DMS53 treated with DMSO at 0.1 percent for 48 hours (cell line): ENCODE data around the gene RADIL.
A peak's percentile ranks its signal among the peaks of the same experiment; 100 is the strongest.
"Not testable (repeated sequence)": the region's sequence is repeated elsewhere in the genome, so short reads cannot be mapped to it uniquely, and the experiment has no call there.

Experiments
- DNase-seq: peaks from one replicate; lab custom pipeline; 2025; ENCODE audit not compliant: unreplicated experiment; lab: John Stamatoyannopoulos, UW

Gene RADIL

DNA sequence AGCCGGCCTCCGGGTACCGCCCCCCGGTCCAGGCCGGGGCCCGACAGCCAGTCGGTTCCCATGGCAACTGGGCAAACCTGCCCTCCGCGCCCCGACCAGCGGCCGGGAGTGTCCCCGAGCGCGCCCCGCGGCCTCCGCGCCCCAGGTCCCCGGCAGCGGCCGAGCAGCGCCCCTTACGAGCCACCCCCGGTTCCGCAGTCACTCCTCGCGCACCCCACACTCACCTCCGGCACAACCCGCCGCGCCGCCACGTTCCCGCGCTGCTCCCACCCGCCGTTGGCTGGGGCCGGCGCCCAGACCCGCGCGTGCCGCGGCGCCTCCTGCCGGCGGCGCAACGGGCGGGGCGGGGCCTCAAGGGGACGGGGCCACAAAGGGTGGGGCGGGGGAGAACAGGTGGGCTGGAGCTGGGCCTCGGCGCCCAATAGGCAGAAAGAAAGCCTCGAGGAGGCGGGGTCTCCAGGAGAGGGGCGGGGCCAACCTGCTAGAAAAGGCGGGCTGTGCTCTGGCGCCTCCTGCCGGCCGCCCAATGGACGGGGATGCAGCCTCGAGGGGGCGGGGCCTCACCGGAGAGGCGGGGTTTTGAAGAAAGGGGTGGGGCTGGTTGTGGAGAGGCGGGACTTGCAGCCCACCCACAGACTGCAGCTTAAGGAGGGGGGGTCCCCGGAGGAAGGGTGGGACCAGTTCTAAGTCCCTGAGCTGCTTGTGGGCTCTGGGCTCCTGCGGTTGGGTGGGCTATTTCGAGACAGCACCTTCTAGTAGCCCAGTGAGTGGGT, at the start of gene RADIL:
TSS of gene RADIL (minus strand) at position 345 of the 773 bp plus-strand sequence. CDS start 5,577 bp downstream, outside the sequence.
- DNase-seq: peak; percentile 61

GRCh38 chr7:4931943-4932342, 48.4 kb upstream of the RADIL start:
- DNase-seq: peak; percentile 87

GRCh38 chr7:4929005-4929404, 45.5 kb upstream of the RADIL start:
- no peak for DNase-seq

GRCh38 chr7:4928445-4928844, 44.9 kb upstream of the RADIL start:
- DNase-seq: no peak

DNA sequence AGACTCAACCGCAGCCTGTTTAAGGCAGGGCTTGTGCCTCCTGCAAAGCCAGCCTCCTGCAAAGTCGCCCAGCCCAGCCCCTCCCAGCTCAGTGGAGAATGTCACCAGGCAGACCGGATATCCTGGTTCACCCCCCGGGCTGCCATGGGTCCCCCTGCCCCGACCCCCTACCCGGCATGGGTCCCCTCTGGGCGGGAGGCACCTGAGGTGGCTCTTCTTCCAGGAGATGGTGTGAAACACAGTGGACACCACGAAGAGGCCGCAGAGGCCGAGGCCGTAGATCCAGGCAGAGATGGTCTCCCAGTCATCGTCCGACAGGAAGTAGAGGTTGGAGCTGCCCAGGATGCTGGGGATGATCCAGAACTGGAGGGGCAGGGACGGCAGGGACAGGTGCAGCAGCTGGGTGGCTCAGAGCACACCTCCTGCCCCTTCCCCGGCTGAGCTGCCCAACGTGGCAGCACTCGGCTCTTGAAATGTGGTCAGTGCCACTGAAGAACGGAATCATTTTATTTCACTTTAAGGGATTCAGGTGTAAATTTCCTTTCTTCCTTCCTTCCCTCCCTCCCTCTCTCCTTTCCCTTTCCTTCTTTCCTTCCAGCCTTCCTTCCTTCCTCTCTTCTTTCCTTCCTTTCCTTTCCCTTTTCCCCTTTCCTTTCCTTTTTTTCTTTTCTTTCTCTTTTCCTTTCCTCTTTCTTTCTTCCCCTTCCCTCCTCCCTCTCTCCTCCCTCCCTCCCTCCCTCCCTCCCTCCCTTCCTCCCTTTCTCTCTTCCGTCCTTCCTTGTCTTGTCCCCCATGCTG, 36.7 kb upstream of the RADIL start:
- peak; percentile 16 for DNase-seq

- no peak for DNase-seq
Observed at GRCh38 chr7:4916113-4916512, 32.6 kb upstream of the RADIL start.

DNA sequence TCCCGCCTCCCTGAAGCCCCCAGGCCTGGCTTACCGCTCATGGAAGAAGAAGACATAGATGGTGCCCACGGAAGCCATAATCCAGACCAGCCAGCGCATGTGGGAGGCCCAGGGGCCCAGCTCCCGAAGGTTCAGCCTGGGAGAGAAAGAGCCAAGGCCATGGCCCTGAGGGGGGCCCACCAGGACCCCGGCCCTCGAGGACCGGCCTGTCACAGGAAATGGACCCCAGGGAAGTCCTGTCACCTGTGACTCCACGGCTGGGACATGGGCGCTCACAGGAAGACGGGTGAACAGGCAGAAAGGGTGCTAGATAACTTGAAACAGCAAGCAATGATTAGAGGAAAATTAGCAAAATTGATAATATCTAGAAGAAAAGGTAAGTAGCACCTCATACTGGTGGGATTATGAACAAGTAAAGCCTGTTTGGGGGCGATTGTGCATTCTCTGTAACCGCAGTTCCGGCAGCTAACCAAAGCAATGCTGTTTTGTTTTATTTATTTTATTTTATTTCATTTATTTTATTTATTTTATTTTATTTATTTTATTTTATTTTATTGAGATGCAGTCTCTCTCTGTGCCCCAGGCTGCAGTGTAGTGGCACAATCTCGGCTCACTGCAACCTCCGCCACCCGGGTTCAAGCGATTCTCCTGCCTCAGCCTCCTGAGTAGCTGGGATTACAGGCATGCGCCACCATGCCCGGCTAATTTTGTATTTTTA, 27.8 kb upstream of the RADIL start:
- no peak for DNase-seq

GRCh38 chr7:4906682-4907081, 23.2 kb upstream of the RADIL start:
- no peak for DNase-seq

- no peak for DNase-seq
Observed at GRCh38 chr7:4905171-4905570, 21.7 kb upstream of the RADIL start.

- no peak for DNase-seq
Observed at GRCh38 chr7:4904346-4904745, 20.8 kb upstream of the RADIL start.

GRCh38 chr7:4895766-4896165, 12.2 kb upstream of the RADIL start:
- no peak for DNase-seq

GRCh38 chr7:4894482-4894881, 11.0 kb upstream of the RADIL start:
- DNase-seq: no peak

GRCh38 chr7:4893929-4894475, 10.5 kb upstream of the RADIL start:
- DNase-seq: no peak

DNA sequence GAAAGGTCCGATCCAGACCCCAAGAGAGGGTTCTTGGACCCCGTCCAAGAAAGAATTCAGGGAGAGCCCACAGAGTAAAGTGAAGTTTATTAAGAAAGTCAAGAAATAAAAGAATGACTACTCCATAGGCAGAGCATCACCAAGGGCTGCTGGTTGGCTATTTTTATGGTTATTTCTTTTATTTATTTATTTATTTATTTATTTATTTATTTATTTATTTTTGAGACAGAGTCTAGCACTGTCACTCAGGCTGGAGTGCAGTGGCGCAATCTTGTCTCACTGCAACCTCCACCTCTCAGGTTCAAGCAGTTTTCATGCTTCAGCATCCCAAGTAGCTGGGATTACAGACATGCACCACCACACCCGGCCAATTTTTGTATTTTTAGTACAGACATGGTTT, 9.7 kb upstream of the RADIL start:
- DNase-seq: not testable (repeated sequence)

GRCh38 chr7:4891522-4891921, 8.0 kb upstream of the RADIL start:
- not testable (repeated sequence) for DNase-seq

- no peak for DNase-seq
Observed at GRCh38 chr7:4889682-4890081, 6.2 kb upstream of the RADIL start.

- DNase-seq: peak; percentile 46
Observed at GRCh38 chr7:4888161-4888560, 4.6 kb upstream of the RADIL start.

DNA sequence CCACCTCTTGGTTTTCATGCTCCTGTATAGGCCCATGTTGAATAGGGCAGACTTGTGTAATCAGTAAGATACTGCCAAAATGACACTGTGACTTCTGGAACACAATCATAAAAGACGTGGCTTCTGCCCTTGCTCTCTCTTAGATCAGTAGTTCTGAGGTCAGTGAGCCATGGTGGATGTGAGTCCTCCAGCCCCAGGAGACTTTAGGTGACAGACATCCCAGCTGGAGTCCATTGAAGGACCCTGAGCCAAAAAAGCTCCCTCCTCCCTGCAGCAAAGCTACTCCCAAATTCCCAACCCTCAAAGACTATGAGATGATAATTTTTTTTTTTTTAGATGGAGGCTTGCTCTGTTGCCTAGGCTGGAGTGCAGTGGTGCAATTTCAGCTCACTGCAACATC, 3.2 kb upstream of the RADIL start:
- no peak for DNase-seq

DNA sequence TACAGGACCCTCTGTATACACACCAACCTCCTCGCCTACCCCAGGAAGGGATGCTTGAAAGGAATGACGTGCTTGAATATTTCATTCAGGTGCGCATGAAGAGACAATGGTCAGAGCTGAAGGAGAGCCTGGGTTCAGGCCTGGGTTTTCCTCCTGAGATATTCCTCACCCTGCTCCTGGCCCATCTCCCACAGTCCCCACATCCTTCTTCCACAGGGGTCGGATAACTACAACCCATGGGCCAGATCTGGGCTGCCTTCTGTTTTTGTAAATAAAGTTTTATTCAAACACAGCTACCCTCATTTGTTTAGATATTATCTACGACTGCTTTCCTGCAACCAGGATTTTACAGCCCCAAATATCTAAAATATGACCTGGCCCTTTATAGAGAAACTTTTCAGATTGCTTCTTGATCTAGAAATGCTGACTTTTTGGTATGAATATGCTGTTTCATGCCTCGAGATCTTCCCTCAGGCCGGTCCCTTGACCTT, 1.8 kb upstream of the RADIL start:
- DNase-seq: no peak

DNA sequence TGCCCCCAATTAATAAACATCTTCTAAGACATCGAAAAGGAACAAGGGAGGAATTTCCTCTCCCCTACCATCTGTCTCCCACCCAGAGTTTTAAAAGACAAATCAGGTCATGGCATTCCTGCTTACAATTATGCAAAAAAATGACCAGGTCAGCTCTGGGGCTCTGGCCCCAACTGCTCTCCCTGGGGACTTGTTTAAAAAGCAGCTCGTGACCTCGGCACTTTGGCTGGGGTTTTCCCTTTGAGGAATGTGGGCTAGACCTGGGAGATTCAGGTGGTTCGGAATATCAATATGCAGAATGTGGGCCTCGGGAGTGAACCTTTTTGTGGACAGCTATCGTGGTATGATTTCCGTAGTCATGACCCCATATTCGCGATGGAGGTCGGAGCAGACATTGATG, 648 bp upstream of the RADIL start:
- DNase-seq: no peak

DNA sequence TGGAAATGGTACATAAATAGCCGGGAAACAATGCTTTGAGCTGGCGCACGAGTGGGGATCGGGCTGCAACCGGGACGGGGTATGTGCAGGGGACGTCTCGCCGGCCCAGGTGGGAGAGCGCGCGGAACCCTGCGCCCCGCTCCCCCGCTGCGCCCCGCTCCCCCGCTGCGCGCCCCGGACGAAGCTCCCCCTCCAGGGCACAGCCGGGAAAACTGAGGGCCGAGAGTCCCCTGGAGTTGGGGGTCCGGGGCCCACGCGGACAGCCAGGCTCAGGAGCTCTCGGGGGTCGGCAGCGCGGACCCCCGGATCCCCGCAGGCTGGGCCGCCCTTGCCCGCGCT, 514 bp downstream of the RADIL start:
- no peak for DNase-seq
